Medulla oblongata (tissue), 1 donor: ENCODE data around the gene EVI5.

Experiments
- DNase-seq: peaks from one replicate; pipeline ENCODE4 v3.0.0-alpha.2; 2015; ENCODE audit errors: extremely low spot score

EVI5 gene

GRCh38 chr1:92519043-92519442, 265.9 kb downstream of the EVI5 start:
- DNase-seq, result no peak

GRCh38 chr1:92516574-92516973, 268.3 kb downstream of the EVI5 start:
- DNase-seq, result no peak

GRCh38 chr1:92515796-92516201, 269.1 kb downstream of the EVI5 start:
- no peak for DNase-seq

- no peak for DNase-seq
Measured at GRCh38 chr1:92511541-92511940, 273.4 kb downstream of the EVI5 start.

- DNase-seq, result no peak
Measured at GRCh38 chr1:92509619-92510018, 275.3 kb downstream of the EVI5 start.

- no peak for DNase-seq
Measured at GRCh38 chr1:92505015-92505692, 279.8 kb downstream of the EVI5 start.

GRCh38 chr1:92504291-92505014, 280.5 kb downstream of the EVI5 start:
- DNase-seq, result no peak

GRCh38 chr1:92503926-92504285, 281.0 kb downstream of the EVI5 start:
- no peak for DNase-seq

GRCh38 chr1:92503043-92503925, 281.6 kb downstream of the EVI5 start:
- DNase-seq, result no peak

GRCh38 chr1:92502247-92502646, 282.7 kb downstream of the EVI5 start:
- DNase-seq, result no peak

- no peak for DNase-seq
Measured at GRCh38 chr1:92500552-92500951, 284.4 kb downstream of the EVI5 start.

GRCh38 chr1:92495392-92496063, 289.4 kb downstream of the EVI5 start:
- no peak for DNase-seq

- DNase-seq, result no peak
Measured at GRCh38 chr1:92494485-92495141, 290.3 kb downstream of the EVI5 start.

- no peak for DNase-seq
Measured at GRCh38 chr1:92493139-92493538, 291.8 kb downstream of the EVI5 start.

GRCh38 chr1:92488832-92489231, 296.1 kb downstream of the EVI5 start:
- DNase-seq, result no peak

- DNase-seq, result no peak
Measured at GRCh38 chr1:92488416-92488815, 296.5 kb downstream of the EVI5 start.

GRCh38 chr1:92487078-92487605, 297.8 kb downstream of the EVI5 start:
- DNase-seq, result no peak

GRCh38 chr1:92486251-92487077, 298.4 kb downstream of the EVI5 start, which contains the start of gene GFI1:
GFI1 (minus strand) TSS chr1:92486925; CDS start chr1:92483487, 3,438 bp downstream.
- no peak for DNase-seq

- no peak for DNase-seq
Measured at GRCh38 chr1:92485381-92486250, 299.3 kb downstream of the EVI5 start.
